Measurements from ENCODE around the gene ELF2.
"Not testable (repeated sequence)": the region's sequence is repeated elsewhere in the genome, so short reads cannot be mapped to it uniquely, and the experiment has no call there.

ELF2 gene

DNA sequence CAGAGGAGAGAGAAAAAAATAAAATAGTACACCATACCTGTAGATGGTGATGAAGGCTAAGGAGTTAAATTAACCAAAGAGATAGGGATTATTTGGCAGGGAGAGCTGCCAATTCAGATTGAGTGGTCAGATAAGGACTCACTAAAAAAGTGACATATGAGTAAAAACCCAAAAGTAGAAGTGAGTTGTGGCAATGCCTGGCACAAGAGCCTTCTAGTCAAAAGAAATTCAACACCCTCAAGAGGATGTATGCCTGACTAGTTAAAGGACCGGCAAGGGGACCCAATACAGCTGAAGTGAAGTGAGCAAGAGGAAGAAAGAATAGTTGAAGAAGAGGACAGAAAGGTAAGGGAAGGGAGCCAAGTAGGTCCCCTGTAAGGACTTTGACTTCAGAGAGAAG lies 34.9 kb downstream of the ELF2 start:
- DNase-seq: no peak

DNA sequence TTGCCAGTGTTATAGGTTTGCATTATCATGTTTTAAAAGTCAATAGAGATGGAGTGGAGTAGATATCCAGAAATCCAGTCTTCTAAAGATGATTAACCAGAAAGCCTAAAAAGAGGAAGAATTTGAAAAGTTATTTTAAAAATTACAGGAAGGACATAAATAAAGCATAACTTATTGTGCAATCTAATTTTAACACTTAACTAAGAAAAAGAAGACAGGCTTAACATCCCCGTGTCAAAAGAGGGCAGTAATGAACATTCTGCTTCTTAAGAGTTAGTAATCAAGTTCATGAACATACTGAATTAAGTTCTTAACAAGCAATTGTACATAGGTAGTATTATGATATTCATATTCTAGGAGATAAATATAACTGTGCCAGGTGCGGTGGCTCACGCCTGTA lies 39.3 kb downstream of the ELF2 start:
- no peak for DNase-seq

DNA sequence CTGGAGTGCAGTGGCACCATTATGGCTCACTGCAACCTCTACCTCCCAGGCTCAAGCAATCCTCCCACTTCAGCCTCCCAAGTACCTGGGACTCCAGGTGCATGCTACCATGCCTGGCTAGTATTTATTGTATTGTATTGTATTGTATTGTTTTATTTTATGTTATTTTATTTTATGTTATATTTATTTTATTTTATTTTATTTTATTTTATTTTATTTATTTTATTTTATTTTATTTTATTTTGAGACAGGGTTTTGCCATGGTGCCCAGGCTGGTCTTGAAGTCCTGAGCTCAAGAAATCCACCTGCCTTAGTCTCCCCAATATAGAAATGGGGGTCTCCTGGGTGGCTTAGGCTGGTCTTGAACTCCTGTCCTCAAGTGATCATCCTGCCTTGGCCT lies 42.6 kb downstream of the ELF2 start:
- no peak for DNase-seq

DNA sequence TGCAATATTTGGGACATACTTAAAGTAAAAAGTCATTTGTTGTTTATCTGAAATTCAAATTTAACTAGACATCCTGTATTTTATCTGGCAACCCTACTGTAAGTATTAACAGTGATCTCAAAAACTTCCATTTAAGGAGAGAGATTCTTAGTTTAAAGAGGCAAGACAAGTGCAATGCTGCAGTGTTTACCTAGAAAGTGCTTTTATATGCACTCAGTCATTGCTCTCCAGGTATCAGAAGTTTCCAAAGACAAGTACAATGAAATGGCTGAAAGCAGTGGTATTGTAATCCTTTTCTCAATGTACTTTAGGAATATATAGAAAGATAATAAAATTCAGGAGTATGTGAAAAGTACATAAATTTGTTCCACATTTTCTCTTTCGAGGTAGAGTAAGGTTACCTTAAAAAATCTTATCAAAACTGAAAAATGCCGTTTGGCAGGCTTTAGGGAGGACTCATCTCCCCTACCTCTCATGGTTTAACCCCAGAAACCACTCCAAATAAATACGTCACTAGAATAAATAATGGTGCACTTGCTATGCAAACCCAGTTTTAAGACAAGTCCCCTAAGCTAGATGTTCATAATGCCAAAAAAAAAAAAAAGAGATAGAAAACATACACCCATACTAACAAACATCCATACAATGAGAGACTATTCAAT lies 45.7 kb downstream of the ELF2 start:
- no peak for DNase-seq

DNA sequence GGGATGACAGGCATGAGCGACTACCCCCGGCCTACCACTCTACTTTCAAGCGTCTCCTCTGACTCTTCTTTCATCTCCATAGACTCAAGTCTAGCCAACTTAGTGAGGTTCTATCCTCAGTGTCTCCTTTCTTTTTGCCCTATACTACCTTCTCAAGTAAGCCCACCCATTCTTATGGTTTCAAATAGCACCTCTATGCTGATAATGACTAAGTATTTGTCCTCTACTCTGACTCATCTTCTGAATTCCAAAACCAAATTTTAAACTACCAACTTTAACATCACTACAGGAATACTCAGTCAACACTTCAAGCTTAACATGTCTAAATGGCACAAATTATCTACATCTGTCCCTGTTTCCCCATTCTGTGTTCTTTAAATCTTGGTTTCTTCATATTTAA lies 47.8 kb downstream of the ELF2 start:
- DNase-seq: peak; percentile 6

DNA sequence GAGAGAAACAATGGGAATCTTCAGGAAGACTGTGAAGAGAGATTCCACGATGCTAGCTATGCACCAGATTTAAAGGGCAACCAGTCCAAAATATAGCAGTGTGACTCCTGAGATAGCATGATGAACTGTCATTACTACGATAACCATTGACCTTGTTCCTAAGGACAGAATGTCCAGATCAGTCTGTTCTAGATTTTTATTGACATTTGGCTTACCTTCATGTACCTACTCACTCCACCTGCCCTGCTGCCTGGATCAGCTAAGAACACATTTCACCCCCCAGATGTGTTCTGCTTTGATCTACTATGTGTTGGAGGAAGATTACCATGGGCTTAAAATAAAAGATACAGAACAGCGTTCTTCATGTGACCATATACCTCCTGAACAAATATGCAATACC lies 50.1 kb downstream of the ELF2 start:
- DNase-seq: no peak

DNA sequence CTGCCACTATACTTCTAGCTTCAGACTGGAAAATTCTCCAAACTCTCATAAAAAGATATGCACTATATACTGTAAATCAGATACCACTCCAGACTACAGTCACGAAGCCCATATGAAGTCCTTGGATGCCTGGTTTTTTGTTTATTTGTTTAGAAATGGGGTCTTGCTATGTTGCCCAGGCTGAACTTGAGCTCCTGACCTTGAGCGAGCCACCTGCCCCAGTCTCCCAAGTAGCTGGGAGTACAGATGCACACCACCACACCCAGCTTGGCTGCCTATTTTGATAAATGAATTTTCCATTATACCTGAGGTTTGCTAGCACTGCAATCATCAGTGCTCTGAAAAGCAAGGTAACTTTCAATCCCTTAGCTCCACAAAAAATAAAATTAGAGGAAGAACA lies 53.1 kb downstream of the ELF2 start:
- no peak for DNase-seq

DNA sequence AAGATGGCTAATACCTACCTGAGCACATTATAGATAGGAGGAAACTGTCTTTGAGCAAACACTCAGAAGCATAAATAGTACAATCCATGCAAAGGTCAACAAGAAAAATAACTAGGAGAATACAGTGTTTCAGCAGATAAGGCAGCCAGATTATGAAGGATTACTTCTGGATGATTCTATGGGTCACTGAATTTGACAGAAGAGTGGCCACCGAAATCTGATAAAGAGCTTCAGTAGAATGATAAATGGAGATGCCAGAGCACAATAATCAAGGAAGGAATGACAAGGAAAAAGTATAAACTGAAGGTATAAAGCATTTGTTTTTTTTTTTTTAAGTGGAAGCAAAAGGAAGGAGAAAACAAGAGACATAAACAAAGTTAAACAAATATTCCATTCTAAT lies 58.7 kb downstream of the ELF2 start:
- DNase-seq: no peak

DNA sequence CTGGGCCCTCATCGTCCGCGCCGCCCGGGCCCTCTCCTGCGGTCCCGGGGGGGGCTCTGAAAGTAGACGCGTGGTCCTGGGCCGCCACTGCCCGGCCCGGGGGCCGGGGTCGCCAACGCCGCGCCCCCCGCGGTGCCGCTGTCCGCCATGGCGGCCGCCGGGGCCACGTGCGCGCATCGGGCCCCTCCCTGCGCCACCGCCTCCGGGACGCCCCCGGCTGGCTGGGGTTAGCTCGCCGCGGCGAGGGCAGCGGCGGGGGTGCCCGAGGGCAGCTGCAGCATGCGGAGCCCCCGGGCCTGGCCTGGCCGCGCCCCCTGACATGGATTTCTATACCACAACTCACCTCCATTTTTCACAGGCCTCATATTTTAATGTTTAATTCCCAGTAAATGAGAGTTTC lies 61.8 kb downstream of the ELF2 start:
- no peak for DNase-seq

DNA sequence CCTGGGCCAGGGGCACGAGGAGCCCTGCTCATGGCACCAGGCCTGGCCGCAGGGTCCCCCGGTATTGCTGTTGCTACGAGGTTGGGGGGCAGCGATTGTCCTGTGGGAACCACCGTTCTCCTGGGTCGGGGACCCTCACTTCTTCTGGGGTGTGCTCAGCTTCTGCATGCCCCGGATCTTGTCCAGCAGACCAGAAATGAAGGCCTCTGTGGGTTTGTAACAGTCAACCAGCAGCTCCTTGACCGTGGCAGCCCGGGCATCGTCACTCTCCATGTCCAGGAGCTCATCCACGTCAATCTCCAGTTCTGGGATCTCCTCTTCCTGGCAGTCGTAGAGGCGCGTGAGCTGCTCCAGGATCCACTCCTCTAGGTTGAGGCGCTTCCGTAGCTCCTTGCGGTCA lies 62.2 kb downstream of the ELF2 start:
- not testable (repeated sequence) for DNase-seq

DNA sequence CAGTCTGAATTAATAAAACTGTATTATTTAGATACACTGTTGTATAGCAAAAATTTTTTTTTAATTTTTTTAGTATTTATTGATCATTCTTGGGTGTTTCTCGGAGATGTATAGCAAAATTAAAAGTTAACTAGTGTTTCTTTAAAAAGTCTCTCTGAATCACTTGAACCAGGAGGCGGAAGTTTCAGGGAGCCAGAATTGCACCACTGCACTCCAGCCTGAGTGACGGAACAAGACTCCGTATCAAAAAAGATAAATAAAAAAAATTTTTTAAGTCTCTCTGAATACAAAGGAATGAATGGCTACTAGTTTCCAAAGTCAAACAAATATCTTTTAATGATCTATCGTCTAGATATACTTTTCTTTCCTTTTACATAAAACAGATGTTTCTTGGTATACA lies 64.4 kb downstream of the ELF2 start:
- no peak for DNase-seq

DNA sequence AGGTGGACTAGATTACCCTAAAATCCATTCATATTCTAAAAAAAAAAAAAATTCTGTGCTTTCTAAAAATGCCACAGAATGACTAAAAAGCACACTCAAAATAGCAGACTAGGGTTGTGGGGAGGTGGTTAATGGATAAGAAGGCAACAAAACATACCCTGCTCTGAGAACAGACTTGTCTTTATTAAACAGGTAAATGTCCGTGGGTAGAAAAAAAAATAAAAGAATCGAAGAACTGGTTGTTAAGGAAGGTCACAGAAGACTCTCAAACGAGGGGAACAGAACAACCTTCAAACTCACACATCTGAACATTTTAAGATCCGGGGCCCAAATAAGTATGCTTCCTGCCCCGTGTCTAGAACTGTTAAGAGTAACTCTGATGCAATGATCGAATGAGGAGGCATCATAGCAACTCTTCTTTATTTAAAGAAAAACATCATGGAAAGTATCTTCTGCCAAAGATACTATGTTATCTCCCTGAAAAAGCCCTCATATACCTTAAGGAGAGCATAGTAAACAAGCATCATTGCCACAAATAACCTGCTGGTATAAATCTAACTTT lies 68.4 kb downstream of the ELF2 start:
- DNase-seq: no peak

DNA sequence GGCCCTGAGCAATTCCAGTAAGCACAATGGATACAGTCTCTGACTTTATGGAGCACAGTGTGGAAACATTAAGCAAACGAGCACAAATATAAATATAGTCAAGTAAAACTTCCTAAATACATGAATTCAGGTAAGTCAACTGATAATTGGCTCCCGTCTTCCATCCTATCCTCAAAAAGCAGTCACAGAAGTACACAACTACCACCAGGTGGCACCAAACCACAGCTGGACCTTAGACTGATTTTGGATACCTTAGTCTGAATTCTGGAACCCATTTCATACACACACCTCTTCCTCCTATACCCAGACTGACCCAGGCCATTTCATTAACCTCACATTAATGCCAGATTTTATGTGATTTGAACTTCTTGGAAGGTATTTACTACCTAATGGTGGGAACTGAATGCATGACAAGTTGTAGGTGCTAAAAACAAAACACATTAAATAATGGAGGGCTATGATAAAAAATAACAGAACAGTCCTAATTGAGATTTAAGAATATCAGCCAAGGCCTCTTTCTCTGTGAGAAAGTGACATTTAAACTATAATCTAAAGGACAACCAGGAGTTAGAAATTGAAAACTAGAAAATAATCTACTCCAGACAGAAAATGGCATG lies 77.5 kb downstream of the ELF2 start:
- peak; percentile 51 for DNase-seq

DNA sequence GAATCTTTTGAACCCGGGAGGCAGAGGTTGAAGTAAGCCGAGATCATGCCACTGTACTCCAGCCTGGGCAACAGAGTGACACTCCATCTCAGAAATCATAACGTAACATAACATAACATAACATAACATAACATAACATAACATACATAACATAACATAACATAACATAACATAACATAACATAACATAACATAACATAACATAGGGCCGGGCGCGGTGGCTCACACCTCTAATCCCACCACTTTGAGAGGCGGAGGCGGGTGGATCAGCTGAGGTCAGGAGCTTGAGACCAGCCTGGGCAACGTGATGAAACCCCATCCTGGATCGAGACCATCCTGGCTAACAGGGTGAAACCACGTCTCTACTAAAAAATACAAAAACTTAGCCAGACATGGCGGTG lies 84.7 kb downstream of the ELF2 start:
- DNase-seq: no peak

DNA sequence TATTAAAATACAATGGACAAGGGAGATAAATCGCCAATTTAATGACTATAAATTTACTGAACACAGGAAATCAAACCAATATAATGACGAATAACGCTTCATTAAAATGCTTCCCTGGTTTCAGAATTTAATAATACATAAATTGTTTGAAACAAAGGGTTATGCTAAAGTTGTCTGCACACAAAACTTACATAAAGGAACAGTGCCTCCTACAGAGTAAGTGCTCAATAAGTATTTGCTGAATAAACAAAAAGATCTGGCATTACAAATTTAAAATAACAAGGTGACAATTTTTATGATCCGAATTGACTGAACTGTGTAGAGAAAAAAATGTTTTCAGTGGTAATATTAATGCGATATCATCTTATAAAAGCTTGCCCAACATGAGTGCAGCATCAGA lies 91.9 kb downstream of the ELF2 start:
- peak; percentile 1 for DNase-seq

DNA sequence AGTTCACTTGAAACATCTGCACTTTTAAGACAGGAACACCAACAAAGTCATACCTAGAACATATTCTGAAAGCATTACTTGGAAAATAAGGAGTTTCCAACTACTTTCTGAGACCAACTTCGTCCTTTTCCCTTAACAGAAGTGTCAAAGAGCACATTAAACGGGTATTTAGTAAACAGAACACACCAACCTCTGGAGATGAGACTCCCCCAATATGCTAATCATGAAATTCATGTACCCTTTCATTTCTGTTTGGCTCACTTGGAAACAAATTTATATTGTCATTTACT lies 92.3 kb downstream of the ELF2 start:
- no peak for DNase-seq

DNA sequence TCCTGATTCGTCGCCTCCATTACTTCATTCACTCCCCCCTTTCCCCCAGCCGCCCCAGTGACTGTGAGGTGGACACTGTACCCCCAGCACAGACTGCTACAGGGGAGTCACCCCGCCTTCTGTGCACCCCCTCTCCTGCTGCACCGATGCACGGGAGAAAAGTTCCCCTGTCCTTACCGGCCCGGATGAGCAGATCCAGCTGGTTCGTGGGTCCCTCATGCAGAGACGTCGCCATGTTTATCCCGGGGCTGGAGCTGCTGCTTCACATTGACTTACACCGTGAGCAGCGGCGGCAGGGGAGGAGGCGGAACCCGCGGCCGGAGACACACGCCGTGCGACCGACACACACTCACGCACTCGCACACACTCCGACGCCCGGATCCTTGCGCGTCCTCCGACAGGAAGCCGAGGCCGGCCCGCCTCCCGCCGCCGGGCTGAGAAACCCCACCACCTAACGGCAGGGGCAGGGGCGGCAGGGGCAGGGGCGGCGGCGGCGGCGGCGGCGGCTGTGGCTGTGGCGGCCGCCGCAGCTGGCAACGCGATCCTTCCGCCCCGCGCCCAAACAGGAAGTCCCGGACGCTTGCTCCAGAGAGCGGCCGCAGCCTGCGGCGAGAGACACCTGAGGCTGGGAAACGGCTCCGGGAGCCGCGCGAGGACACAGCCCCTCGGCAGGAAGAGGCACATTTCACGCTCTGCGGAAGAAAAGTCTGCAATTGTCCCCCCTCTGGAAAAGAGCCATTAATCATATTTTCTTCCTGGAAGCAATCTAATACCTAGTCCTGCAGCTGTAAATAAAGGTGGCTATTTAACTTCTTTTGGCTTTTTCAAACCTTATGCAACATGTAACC lies 92.8 kb downstream of the ELF2 start:
- peak; percentile 86 for DNase-seq

DNA sequence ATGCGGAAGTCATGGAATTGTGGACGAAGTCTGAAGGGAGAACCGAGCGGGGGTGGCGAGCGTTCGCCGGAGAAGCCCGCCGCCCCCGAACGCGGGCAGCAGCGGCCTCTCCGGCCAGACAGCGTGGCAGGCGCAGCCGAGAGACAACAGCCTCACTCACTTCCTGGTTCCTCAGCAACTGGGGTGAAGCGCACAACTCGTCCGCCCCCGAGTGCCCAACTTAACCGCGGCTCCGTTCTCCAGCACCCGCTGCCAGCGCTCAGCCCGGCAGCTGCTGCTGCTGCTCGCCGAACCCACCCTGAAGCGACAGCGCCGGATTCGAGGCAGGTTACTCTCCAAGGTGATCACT lies 93.4 kb downstream of the ELF2 start:
- peak; percentile 58 for DNase-seq

DNA sequence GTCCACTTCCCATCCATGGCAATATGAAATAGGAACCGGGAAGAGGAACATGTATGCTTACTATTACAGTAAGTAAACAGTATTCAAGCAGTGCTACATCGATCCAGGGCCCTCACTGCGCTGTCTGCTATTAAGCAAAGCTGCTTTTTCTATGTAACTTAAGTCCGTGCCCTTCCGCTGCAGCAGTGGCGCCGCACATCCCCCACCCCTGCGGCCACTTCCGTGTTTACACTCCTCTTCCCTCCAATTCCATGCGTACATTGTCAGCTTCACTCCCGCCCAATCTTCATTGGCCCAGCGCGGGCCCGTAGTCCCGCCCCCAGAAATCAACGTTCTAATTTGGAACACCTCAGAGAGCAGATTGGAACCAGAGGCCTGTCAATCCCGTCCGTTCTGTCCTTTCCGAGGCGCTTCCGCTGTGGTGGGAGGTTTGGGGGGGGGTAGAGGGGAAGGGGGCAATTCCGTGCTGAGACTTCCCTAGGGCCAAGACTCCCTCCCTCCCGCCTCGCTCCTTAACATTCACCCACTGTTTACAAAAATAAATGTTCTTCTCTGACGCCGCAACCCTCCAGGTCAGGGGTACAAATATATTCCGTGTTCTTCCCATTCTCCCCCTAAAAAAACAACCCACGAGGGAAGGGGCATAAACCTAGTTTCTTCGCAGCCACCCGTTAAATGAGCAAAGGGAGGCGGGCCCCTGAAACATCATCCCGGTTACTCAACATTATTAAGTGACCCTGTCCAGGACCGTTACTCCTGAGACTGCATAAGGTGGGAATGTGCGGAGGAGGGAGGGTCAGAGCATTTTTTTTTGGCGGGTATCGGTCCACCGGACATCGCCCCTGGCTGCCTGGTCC lies 94.0 kb downstream of the ELF2 start:
- DNase-seq: peak; percentile 91

DNA sequence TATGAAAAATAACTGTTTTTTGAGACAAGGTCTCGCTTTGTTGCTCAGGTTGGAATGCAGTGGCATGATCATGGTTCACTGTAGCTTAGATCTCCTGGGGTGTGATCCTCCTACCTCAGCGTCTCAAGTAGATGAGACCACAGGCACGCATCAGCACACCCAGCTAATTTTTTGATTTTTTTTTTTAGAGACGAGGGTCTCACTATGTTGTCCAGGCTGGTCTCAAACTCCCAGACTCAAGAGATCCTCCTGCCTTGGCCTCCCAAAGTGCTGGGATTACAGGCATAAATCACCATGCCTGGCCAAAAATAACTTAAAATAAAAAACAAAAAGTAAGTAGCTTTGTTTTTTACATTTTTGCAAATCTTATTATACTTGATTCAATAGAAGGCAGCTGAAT lies 98.1 kb downstream of the ELF2 start:
- no peak for DNase-seq

DNA sequence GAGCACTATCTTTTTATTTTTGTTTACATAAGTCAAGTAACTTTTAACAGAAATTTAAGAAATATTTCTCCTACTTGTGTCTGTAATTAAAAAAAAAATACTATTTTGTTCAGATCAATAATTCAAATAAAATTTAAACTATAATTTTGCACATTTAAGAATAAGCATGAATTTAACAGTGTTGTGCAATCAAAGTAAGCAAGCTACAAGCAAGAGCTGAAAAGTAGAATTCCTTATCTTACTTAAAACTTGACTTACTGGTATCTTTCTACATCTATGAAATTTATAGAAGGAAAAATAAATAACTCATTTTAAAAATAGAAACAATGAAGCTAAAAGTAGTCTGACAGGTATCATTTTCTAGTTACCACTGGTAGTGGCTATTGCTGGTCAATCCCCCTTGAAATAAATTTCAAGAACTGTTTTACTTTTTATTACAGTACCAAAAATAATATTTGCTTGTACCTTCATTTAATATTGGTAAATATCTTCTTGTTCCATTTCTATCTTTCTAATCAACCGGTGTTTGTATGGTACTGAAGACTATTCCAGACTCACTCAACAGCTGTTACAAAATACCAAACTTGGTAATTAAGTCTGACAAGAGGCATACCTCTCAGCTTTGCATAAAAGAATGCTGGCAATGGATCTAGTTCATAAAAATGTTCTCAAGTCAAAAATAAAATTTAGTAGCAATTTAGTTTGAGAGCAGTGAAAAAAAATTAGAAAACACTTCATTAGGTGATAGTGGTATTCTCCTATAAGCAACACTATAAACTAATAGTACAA lies 99.3 kb downstream of the ELF2 start:
- no peak for DNase-seq

DNA sequence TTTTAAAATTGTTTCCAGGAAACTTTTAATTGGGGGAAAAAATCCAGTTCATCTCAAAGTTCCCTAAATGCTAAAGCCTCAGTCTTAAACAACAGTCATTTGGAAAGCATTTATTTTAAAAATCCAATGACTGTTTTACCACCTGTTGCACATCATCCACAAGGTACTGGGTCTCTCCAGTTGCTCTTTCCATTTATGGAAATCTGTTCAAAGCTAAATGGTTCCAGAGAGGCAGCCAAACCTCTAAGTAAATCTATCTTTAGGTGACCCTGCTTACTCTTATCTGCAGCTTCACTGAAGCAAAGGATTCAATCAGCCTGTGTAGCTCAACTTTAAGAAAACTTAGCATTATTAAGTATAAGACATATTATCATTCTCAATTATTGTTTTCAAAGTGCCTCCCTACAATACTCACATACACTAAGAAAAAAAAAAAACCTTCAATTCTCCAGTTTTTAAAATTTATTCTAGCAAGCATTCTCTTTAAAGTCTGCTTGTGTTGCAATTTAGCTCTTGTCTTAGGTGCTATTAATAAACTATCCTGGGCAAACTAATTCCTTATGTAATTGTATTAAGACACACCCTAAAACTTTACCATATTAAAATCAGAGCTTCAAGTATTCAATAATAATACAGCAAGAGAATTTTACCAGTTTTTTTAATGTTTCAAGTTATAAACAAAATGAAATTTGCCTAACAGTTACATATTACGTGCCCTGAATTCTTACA lies 100.8 kb downstream of the ELF2 start:
- DNase-seq: no peak

Measured in HCEC 1CT (cell line).